ENCODE data around the gene URGCP.
A peak's percentile ranks its signal among the peaks of the same experiment; 100 is the strongest.

The URGCP gene

DNA sequence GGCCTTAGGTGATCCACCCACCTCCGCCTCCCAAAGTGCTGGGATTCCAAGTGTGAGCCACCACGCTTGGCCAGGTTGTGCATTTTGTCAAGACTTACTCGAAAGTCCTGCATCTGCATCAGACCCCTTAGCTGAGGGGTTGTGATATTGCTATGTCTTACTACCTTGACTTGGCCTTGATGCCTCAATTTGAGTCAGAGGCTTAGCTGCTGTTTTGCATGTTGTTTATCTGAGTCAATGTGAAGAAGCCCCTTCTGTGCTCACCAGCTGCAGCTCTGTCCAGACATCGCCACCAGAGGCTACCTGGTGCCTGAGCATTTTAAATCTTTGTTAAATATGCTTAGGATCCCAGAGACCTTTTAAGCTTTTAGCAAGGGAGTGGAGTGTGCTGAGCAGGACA, 37.9 kb upstream of the URGCP start:
- no peak for DNase-seq (ENCODE audit: low read depth)
- no peak overlapping the region for H3K4me3 ChIP-seq (ENCODE audit: low read depth, low read length)
- TF ChIP-seq POLR2A (IDR thresholded peaks at IDR 0.05; ENCODE audit: extremely low read depth, insufficient read length) (no peak), MAX (IDR thresholded peaks at IDR 0.05; ENCODE audit: low read depth, low read length) (no peak), MYC (IDR thresholded peaks at IDR 0.05; ENCODE audit: low read depth, low read length) (no peak)
- TF ChIP-seq, protein P1, sequence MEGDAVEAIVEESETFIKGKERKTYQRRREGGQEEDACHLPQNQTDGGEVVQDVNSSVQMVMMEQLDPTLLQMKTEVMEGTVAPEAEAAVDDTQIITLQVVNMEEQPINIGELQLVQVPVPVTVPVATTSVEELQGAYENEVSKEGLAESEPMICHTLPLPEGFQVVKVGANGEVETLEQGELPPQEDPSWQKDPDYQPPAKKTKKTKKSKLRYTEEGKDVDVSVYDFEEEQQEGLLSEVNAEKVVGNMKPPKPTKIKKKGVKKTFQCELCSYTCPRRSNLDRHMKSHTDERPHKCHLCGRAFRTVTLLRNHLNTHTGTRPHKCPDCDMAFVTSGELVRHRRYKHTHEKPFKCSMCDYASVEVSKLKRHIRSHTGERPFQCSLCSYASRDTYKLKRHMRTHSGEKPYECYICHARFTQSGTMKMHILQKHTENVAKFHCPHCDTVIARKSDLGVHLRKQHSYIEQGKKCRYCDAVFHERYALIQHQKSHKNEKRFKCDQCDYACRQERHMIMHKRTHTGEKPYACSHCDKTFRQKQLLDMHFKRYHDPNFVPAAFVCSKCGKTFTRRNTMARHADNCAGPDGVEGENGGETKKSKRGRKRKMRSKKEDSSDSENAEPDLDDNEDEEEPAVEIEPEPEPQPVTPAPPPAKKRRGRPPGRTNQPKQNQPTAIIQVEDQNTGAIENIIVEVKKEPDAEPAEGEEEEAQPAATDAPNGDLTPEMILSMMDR (IDR thresholded peaks at IDR 0.05; ENCODE audit: low read depth, low read length) = no peak

DNA sequence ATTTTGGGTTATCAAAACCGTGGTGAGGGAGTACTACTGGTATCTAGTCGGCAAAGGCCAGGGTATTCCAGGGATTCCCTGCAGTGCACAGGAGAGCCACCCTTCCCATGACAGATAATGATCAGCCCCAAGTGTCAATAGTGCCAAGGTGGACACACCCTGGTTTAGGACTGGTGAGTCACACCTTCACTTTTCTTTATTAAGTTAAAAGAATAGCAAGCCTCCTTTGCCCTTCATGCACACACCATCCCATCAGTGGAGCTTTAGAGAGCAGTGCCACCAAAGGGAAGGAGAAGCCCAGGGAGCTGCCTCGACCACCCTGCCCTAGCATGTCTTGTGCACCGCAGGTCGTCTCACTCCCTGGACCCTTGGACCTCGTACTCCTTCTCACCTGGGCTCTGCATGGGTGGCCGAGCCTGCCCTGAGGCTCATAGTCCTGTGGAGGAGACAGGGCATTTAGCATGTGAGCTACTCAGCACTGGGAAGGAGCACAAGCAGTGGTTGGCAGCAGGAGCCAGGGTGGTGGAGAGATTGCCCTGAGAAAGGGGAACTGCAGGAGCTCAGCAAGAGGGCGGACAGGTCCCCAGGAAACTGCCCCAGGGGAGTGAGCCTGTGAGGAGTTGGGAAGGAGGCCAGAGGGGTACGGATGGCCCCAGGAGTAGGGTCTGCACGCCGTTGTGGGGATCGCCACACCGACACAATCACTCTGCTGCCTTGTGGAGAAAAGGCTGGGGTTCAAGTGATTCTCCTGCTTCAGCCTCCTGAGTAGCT, 37.2 kb upstream of the URGCP start:
- peak; percentile 57 for DNase-seq (ENCODE audit: low read depth)
- TF ChIP-seq MAX (IDR thresholded peaks at IDR 0.05; ENCODE audit: low read depth, low read length) (no peak), POLR2A (IDR thresholded peaks at IDR 0.05; ENCODE audit: extremely low read depth, insufficient read length) (no peak), MYC (IDR thresholded peaks at IDR 0.05; ENCODE audit: low read depth, low read length) (no peak)
- TF ChIP-seq, protein P1 (IDR thresholded peaks at IDR 0.05; ENCODE audit: low read depth, low read length) = no peak
- H3K4me3 ChIP-seq (ENCODE audit: low read depth, low read length) = no peak overlapping the region

DNA sequence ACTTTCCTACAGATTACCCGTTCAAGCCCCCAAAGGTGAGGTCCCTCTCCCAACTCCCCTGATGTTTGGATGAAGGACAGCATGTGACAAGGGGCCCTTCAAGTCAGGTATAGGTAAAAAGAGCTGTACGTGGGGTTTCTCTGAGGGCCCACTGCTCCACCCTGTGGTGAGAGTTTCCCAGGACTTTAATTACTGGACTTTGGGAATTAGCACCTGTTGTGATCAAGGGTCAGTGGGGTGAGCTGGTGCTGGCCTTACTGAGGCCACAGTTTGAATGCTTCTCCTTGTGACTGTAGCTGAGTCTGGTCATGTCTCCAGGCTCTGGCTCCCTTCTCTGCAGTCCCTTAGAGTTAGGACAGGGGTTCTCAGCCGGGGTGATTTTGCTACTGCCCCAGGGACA, 36.6 kb upstream of the URGCP start:
- TF ChIP-seq MAX (IDR thresholded peaks at IDR 0.05; ENCODE audit: low read depth, low read length) = no peak
- no peak for TF ChIP-seq POLR2A (IDR thresholded peaks at IDR 0.05; ENCODE audit: extremely low read depth, insufficient read length)
- TF ChIP-seq, protein P1 (IDR thresholded peaks at IDR 0.05; ENCODE audit: low read depth, low read length) = peak; percentile 16
- no peak for DNase-seq (ENCODE audit: low read depth)
- H3K4me3 ChIP-seq (ENCODE audit: low read depth, low read length) = no peak overlapping the region

DNA sequence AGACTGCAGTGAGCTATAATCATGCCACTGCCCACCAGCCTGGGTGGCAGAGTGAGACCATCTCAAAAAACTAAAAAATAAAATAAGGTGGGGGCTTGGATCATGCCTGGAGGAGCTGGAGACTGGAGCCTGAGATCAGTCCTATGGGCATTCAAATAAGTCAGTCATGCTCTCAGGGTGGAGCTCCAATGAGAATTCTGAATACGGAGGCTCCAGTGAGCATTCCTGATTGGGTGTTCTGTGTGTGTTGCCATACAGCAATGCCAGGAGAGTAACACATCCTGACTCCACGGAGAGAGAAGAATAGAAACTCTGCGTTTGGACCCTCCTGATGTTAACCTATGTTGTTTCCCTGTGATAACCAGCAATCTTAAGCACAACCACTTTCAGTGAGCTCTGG, 35.9 kb upstream of the URGCP start:
- TF ChIP-seq POLR2A (IDR thresholded peaks at IDR 0.05; ENCODE audit: extremely low read depth, insufficient read length) = no peak
- TF ChIP-seq MYC (IDR thresholded peaks at IDR 0.05; ENCODE audit: low read depth, low read length) = no peak
- TF ChIP-seq, protein P1 (IDR thresholded peaks at IDR 0.05; ENCODE audit: low read depth, low read length) = no peak
- TF ChIP-seq MAX (IDR thresholded peaks at IDR 0.05; ENCODE audit: low read depth, low read length) = no peak
- no peak overlapping the region for H3K4me3 ChIP-seq (ENCODE audit: low read depth, low read length)
- no peak for DNase-seq (ENCODE audit: low read depth)

- no peak for DNase-seq (ENCODE audit: low read depth)
- H3K4me3 ChIP-seq (ENCODE audit: low read depth, low read length) = no peak overlapping the region
- TF ChIP-seq MAX (IDR thresholded peaks at IDR 0.05; ENCODE audit: low read depth, low read length) (no peak), POLR2A (IDR thresholded peaks at IDR 0.05; ENCODE audit: extremely low read depth, insufficient read length) (no peak), MYC (IDR thresholded peaks at IDR 0.05; ENCODE audit: low read depth, low read length) (no peak)
- TF ChIP-seq, protein P1 (IDR thresholded peaks at IDR 0.05; ENCODE audit: low read depth, low read length) = no peak
These were observed 32.6 kb upstream of the URGCP start for GRCh38 chr7:43938892-43939482.

All from NB4 (cell line).